GM18861 (cell line): Measurements from ENCODE around the gene ZFYVE9.

ENCODE experiments used
- ATAC-seq: cut with Tn5 transposase; IDR thresholded peaks from one replicate; pipeline ENCODE4 v1.9.1; 2021; ENCODE audit not compliant: unreplicated experiment

The ZFYVE9 gene

DNA sequence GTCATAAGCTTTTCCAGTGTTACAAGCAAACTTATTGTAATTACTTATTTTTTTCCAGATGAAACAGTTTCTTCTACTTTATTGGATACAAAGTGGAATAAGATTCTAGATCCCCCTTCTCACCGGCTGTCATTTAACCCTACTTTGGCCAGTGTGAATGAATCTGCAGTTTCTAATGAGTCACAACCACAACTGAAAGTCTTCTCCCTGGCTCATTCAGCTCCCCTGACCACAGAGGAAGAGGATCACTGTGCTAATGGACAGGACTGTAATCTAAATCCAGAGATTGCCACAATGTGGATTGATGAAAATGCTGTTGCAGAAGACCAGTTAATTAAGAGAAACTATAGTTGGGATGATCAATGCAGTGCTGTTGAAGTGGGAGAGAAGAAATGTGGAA is 95.5 kb downstream of the ZFYVE9 start:
- no peak for ATAC-seq

DNA sequence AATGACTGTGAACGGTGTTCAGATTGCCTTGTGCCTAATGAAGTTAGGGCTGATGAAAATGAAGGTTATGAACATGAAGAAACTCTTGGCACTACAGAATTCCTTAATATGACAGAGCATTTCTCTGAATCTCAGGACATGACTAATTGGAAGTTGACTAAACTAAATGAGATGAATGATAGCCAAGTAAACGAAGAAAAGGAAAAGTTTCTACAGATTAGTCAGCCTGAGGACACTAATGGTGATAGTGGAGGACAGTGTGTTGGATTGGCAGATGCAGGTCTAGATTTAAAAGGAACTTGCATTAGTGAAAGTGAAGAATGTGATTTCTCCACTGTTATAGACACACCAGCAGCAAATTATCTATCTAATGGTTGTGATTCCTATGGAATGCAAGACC is 96.6 kb downstream of the ZFYVE9 start:
- ATAC-seq, result no peak

DNA sequence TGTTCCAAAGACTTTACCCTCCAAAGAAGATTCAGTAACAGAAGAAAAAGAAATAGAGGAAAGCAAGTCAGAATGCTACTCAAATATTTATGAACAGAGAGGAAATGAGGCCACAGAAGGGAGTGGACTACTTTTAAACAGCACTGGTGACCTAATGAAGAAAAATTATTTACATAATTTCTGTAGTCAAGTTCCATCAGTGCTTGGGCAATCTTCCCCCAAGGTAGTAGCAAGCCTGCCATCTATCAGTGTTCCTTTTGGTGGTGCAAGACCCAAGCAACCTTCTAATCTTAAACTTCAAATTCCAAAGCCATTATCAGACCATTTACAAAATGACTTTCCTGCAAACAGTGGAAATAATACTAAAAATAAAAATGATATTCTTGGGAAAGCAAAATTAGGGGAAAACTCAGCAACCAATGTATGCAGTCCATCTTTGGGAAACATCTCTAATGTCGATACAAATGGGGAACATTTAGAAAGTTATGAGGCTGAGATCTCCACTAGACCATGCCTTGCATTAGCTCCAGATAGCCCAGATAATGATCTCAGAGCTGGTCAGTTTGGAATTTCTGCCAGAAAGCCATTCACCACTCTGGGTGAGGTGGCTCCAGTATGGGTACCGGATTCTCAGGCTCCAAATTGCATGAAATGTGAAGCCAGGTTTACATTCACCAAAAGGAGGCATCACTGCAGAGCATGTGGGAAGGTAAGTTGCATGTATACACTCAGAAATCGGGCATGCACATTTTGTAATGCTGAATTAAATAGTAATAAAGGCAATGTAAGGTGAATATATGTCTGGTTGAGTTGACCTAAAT is 97.2 kb downstream of the ZFYVE9 start:
- ATAC-seq, result peak; percentile 47

DNA sequence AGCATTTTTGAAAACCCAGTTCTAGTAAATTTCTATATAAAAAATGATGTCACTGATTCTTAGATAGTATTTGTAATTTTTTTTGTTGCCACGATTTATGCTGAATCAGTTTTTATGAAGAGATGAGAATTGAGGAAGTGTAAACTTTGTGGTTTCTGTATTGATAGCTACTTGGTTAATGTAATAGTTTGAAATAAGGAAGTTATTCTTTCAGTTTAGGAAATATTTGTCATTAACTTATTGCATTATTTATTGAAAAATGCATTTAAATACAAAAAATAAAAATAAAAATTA is 97.8 kb downstream of the ZFYVE9 start:
- ATAC-seq, result peak; percentile 65

DNA sequence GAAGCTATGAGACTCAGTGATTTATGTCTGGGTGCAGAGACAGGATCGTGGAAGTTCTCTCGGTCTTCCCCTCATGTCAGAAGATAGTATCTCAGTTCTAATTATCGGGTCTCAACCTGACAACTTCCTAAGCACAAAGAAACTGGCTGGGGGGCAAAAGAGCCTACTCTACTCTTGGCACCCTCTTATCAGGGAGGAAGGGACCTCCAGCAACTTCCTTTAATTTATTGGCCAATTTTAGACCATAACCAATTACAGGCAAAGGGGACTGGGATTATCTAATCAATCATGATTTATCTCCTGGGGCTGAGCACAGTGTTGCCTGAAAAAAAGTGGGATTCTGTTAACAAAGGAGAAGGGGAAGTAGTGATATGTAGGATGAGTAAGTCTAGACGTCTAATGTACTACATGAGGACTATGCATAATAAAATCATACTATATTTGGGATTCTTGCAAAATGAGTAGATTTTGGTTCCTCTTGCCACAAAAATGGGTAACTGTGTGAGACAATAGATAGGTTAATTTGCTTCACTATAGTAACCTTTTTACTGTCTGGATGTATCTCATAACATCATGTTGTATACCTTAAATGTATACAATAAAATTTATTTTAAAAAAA is 98.8 kb downstream of the ZFYVE9 start:
- no peak for ATAC-seq

DNA sequence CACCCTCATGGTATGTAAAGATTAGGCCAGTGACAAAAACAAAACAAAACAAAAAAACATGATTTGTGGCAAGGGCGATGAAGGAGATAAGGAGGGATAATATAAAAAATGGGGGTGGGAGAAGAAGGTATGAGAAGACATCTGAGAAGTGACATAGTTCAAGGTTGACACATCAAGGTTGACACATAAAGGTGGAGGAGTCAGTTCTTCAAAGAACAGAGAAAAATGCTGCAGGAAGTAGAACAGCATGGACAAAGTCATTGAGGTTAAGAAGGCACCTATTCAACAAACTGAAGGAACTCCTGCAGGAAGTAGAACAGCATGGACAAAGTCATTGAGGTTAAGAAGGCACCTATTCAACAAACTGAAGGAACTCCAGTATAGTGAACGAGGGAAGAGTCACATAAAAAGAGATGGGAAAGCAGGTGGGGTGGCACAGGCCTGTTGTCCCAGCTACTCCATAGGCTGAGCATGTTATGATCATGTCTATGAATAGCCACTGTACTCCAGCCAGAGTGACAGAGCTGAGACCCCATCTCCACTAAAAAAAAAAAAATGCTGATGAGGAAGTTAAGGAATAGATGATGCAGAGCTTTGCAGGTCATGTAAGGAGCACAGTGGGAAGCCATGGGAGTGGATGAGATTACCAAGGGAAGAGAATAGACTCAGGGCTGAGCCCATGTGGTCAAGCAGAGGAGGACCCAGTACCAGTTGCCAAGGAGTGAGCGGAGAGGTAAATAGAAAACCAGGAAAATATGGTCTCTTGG is 101.5 kb downstream of the ZFYVE9 start:
- no peak for ATAC-seq

DNA sequence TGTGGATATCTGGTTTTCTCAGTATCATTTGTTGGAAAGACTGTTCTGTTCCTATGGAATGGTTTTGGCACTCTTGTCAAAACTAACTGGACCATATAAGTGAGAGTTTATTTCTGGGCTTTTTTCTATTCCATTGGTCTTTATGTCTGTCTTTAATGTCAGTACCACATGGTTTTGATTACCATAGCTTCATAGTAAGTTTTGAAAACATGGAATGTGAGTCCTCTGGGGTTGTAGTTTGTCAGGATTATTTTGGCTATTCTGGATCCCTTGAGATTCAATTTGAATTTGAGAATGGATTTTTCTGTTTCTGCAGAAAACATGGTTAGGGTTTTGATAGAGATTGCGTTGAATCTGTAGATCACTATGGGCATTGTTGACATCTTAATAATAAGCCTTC is 107.9 kb downstream of the ZFYVE9 start:
- ATAC-seq, result no peak

DNA sequence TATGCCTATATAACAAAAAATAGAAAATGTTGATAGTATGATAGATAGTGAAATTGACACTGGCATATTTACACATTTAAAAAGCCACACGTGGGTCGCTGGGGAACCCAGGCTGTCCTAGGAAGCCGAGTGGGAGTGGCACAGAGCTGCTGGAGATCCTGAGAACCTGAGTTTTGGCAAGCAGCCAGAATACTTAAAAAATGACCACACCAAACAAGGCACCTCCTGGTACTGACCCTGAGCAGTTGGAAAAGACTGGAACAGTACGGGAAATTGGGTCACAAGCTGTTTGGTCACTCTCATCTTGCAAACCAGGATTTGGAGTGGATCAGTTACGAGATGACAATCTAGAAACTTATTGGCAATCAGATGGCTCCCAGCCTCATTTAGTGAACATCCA is 111.5 kb downstream of the ZFYVE9 start:
- ATAC-seq, result no peak

DNA sequence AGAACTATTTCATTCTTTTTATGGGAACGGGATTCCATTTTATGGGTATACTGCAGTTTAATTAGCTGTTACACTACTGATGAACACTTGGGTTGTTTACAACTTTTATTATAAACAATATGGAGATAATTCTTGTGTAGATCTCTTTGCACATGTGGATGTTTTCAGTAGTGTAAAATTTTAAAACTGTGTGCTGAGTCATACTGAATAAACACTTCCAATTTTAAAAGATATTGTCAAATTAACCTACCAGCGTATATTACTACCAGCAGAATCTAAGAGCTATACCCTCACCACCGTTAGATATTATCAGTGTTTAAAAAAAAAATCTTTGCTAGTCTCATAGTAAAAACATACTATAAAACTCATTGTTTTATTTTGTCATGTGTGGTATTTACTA is 118.0 kb downstream of the ZFYVE9 start:
- ATAC-seq, result no peak

DNA sequence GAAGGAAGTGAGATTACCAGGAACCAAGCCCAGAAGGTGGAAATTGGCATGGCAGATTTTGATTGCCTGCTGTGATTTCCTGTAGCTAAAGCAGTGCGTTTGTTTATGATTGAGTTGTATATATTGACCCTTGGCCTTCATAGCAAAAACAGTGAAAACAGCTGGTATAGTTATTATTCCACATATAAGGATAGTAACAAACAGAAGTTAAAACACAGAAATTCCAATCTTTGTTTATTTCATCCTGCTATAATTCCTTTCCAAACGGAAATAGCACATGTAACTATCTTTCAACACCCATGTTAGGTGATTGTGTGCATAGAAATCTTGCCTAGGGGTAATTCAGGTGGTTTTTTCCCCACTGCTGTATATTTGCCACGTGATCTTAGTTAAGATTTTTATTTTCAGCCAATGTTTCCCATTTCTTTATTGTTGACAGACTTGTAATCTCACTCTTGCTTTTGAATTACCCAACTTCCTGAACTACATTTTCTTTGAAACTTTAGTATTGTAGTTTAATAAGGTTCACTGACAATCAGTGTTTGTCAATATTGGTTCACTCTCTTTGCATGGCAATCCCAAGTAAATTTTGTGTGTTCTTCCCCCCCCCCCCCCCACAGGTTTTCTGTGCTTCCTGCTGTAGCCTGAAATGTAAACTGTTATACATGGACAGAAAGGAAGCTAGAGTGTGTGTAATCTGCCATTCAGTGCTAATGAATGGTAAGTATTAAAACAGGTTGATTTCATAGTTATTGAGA is 121.4 kb downstream of the ZFYVE9 start:
- ATAC-seq, result no peak

DNA sequence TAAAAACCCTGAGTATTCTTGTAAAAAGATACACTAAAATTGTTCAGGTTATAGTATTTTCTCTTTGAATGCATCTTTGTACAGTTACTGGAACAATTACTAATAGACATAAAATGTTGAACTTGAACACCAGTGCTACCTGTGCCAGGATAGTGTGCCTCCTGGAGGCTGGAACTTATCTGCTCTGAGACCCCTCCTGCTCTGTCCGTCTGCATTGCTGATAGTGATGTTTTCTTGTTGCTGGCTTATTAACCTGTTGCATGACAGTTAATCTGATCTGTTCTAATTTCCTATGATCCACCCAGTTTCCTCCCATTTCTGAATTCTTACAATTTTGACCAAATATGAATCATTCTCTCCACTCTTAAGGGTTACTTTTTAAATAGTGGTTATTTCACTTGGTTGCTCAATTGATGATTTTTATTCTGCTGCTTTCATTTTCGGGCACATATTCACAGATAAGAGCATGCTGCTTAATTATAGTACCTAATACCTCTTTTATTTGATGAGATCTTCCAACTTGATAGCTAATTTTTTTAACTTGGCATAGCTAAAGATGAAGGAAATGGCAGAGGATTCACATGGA is 122.7 kb downstream of the ZFYVE9 start:
- ATAC-seq, result no peak

DNA sequence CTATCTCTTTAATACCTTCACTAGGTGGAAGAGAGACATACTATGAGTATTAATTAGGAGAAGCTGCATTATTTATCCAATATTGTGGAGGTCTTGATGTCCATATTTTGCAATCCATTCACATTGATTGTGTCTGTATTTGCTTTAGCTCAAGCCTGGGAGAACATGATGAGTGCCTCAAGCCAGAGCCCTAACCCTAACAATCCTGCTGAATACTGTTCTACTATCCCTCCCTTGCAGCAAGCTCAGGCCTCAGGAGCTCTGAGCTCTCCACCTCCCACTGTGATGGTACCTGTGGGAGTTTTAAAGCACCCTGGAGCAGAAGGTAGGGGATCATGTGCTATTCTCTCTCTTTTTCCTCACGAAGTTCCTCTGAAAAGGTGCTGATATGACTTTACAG is 124.6 kb downstream of the ZFYVE9 start:
- ATAC-seq, result no peak

DNA sequence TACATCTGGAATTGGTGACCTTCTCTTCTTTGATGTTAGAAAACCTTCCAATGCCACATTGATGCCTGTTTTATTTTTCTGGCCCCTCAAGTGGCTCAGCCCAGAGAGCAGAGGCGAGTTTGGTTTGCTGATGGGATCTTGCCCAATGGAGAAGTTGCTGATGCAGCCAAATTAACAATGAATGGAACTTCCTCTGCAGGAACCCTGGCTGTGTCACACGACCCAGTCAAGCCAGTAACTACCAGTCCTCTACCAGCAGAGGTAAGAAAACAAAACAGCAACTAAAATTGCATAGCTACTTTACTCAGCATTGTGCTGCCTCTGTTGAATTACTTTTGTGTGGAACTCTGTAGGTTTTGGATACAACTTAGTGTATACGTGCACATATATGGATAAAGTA is 126.5 kb downstream of the ZFYVE9 start:
- ATAC-seq, result no peak

DNA sequence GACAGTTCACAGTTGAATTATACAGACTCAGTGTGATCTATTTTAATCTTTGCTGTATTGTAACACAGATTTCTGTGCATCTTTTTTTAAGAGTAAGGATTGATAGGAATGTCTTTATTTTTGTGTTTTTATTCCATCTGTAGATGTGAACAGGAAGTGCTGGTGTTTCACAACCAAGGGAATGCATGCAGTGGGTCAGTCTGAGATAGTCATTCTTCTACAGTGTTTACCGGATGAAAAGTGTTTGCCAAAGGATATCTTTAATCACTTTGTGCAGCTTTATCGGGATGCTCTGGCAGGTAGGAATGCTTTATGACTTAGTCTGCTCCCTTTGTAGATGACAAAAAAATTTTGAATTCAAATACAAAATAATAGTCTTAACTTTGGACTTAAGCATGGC is 139.6 kb downstream of the ZFYVE9 start:
- ATAC-seq, result no peak

DNA sequence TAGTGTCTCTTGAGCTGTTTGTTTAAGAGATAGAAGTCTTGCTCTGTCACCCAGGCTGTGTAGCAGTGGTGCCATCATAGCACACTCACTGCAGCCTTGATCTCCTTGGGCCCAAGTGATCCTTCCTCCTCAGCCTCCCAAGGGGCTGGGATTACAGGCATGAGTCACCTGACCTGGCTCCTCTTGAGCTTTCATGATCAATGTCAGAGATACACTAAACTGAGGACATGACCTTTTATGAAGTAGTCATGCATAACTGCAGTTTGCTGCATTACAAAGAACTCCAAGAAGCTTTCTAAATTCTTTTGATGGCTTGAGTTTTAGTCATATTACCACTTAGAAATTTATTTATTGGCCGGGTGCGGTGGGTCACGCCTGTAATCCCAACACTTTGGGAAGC is 146.4 kb downstream of the ZFYVE9 start:
- ATAC-seq, result no peak

DNA sequence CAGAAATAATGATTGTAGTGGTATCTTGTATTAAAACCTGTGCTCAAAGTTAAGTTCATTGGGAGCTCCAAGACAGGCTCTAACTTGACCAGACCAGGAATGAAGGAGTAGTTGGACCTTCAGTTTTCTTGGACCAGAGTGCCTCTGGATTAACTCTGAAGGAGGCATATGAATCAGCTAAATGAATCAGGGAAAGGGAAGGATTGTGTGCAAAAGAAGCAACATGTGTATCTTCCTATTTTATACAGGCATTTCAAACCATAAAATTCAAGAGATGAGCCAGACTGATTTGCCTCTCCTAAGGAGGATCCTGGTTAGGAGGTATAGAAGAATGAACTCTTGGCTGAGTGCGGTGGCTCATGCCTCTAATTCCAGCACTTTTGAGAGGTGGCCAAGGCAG is 152.7 kb downstream of the ZFYVE9 start:
- no peak for ATAC-seq

DNA sequence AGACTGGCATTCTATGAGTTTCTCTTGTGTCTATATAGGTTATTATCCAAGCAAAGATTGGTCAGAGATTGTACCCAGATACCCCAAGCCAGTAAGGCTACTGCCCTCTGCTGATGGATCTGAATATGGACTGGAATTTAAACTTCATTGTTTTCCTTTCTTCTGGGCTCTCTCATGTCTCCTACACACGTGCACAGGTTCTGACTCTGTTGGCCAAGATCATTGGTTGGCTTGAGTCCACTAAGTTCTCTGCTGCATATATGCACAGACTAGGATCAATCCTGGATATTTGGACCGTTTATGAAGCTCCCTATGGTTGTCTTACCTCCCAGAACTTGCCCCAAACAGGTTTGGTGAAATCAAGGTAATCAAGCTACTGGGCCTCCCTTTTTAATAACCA is 154.5 kb downstream of the ZFYVE9 start:
- ATAC-seq, result no peak

DNA sequence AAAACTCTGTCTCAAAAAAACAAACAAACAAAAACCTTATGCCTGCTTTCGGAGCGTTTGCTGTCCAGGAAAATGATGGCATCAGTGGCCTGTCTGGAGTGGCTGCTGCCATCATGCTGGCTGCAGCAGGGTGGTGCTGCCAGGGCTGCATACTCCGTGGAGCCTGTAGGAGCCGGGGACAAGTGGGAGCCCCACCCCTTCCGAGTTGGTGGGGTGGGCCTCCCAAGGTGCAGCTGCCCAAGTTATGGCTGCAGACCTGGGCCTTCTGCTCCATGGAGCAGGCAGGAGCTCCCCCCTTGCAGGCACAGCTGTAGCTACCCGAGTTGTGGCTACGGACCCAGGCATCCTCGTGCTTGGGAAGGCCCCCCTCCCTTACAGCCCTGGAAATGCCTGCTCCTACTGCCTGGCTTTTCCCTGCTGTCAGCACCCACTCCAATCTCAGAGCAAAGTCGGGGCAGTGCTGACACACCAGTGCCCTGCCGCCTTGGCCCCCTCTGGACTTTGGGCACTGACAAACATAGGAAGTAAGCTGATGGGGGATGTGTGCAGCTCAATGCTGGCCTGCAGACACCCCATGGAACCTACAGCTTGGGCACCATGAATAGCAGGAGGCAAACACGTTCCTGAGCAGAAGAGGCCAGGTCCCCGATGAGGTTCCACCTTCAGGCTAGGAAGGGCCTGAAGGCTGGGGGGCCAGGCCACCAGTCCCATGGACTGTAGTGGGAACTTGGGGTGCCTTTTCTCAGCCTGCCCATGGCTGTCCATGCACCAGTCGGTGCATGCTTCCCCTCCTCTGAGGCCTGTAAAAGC is 163.7 kb downstream of the ZFYVE9 start:
- ATAC-seq, result no peak

DNA sequence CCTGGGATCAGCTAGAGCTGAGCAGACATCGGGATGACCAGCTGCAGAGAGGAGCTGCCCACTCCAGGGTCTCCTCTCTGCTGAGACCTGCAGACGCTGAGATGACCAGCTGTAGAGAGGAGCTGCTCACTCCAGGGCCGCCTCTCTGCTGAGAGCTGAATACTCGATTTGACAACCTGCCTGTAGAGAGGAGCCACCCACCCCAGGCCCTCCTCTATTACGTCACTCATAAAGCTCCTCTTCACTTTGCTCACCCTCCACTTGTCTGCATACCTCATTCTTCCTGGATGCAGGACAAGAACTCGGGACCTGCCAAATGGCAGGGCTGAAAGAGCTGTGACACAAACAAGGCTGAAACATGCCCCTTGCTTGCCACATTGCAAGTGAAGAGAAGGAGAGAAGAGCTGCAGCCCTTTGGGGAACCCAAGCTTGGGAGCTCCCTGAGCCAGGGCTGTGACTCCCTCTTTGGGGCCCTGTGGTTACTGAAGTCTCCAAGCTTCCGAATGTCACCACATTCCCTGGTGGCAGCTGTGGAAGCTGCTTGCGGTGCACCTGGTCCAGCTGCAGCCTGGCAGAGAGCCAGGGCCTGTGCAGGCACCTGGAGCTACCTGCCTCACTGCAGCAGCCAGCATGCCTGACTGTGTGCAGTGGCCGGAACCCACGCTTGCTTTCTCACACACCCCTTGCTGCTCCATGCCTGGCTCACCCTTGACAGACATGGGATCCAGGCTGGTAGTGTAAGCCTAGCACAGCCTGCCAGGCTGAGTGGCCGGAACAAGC is 164.5 kb downstream of the ZFYVE9 start:
- ATAC-seq, result no peak

DNA sequence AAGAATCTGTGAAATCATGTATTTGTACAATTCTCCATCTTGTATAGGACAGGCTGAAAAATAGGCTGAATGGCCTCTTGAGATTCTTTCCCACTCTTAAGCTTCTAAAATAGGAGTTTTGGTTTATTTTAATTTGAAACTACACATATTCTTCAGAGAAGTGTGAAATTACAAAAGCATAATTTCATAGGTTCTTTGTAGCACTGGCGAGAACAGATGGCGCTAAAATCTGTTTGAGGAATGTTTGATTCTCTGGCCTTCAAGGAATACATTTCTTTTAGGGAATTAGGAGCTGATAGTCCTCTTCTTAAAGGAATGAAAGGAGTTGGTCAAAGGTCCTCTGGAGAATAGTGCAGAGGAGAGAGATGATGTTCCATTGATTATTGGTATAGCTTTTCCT is 179.2 kb downstream of the ZFYVE9 start:
- ATAC-seq, result no peak
